GM06990 (cell line): ENCODE results near the gene FAM222A.

ENCODE experiments used
- DNase-seq: peaks from one replicate; pipeline ENCODE4 v3.0.0-alpha.2; 2011; ENCODE audit not compliant: insufficient read length; ENCODE audit errors: extremely low read depth
- H3K27me3 ChIP-seq: replicated peaks from 2 replicates; pipeline ENCODE4 v1.6.0; 2011; ENCODE audit warnings: low read length; ENCODE audit not compliant: control insufficient read depth, insufficient read depth
- H3K36me3 ChIP-seq: 2 replicates; pipeline ENCODE4 v1.5.1; 2011; ENCODE audit warnings: low read length; ENCODE audit not compliant: control insufficient read depth, insufficient read depth
- H3K4me3 ChIP-seq: replicated peaks from 2 replicates; pipeline ENCODE4 v1.5.1; 2011; ENCODE audit warnings: low read depth, mild to moderate bottlenecking, control low read depth, low read length
- TF ChIP-seq, protein P1 (sequence below): IDR thresholded peaks from 2 replicates; pipeline ENCODE4 v1.5.1; 2011; ENCODE audit warnings: low read length, control low read depth, mild to moderate bottlenecking, inconsistent platforms; ENCODE audit not compliant: insufficient read depth, poor library complexity, severe bottlenecking

The FAM222A gene

DNA sequence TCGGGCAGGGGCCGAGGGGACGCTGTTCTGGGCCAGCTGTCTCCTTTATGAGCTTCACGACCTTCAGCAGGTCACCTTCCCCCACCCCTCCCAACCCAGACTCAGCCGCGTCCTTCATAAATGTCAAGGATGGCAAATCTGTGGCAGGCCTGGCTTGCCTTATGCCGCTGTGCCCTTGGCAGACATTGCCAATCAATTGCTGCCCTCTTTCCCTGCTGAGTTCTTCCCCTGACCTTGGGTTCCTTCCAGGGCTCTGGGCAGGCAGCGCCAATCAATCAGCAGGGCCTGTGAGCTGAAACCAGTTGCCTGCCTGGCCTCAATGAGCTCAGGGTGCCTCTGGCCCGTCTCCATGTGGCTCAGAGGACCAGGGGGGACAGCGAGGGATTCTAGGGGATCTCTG, 7.7 kb downstream of the FAM222A start:
- Histone ChIP-seq H3K4me3 (no peak overlapping the region), H3K36me3 (no peaks in the 10 kb centered on the region), H3K27me3 (peaks cover 3% of the 10 kb centered on the region)
- TF ChIP-seq, protein P1, sequence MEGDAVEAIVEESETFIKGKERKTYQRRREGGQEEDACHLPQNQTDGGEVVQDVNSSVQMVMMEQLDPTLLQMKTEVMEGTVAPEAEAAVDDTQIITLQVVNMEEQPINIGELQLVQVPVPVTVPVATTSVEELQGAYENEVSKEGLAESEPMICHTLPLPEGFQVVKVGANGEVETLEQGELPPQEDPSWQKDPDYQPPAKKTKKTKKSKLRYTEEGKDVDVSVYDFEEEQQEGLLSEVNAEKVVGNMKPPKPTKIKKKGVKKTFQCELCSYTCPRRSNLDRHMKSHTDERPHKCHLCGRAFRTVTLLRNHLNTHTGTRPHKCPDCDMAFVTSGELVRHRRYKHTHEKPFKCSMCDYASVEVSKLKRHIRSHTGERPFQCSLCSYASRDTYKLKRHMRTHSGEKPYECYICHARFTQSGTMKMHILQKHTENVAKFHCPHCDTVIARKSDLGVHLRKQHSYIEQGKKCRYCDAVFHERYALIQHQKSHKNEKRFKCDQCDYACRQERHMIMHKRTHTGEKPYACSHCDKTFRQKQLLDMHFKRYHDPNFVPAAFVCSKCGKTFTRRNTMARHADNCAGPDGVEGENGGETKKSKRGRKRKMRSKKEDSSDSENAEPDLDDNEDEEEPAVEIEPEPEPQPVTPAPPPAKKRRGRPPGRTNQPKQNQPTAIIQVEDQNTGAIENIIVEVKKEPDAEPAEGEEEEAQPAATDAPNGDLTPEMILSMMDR: no peak
- DNase-seq: no peak

DNA sequence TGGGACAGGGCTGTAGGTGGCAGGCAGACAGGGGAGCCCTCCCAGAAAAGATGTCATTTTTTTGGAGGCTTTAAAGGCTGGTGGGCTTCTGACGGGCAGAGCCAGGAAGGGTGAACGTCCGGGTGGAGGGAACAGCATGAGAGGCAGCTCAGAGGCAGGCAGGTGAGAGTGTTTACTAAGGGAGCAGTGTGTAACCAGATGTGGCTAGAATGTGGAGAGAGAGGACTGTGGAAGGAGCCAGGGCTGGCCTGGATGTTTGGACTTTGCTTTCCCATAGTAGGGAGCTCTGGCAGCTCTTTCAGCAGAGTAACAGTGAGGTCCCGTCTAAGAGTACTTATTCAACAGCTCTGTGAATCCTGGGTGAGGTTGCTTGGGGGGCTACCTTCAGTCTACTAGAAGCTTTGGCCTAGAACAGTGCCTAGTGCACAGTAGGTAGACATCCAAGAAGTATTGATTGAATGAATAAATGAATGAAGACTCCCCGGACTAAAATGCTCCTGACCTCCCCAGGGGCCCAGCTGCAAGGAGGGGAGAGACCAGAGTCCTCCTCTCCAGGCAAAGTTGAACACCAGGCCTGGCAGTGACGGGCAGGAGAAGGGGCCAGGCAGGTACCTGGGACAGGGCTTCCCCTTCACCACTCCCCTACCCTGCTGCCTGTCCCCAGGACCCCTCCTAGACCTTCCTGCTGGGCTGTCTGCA, 8.5 kb downstream of the FAM222A start:
- H3K27me3 ChIP-seq: peaks cover 3% of the 10 kb centered on the region
- H3K4me3 ChIP-seq: no peak overlapping the region
- DNase-seq: no peak
- H3K36me3 ChIP-seq: no peaks in the 10 kb centered on the region
- TF ChIP-seq, protein P1: no peak

DNA sequence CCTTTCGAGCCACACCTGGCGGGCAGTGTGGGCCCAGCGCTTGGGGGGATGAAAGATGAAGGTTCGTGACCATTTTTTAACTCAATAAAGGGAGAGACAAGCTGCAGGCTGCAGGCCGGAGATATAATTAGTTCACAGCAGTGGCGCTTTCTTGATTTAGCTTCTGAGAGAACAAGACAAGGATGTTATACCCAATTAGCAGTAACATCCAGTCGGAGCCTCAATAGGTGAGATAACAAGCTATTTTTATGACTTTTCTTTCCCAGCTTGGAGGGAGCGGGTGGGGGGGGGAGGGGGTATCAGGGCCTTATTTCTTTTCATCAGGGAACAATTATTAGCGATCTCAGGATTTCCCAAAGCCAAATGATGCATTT, 9.1 kb downstream of the FAM222A start:
- no peak for DNase-seq
- TF ChIP-seq, protein P1: no peak
- Histone ChIP-seq H3K4me3 (no peak overlapping the region), H3K36me3 (no peaks in the 10 kb centered on the region), H3K27me3 (peaks cover 1% of the 10 kb centered on the region; the same call in 1 of the 2 replicates)

DNA sequence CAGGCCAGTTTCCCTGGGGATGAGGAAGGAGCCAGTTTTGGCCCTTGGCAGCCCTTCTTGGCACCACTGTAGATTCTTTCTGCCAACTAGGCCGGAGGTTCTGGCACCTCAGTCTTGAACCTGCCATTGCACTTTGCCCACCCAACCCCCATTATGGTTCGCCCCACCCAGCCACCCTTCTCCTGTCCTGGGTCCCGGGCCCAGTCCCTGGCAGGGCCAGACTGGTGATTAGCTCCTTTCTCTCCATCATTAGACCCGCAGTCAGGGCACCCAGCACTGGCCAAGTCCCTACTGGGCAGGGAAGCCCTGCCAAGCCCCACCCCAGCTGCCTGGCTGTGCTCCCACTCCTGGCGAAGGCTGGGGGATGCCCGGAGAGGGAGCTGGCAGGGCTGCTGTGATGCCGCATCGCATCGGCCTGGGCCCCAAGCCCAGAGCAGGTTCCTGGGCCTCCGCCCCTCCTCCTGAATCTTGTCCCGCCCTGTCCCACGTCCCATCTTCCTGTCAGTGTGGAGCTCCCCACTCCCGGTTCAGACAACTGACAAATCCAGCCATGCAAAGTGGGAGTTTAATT, 9.8 kb downstream of the FAM222A start:
- Histone ChIP-seq H3K36me3 (no peaks in the 10 kb centered on the region), H3K4me3 (no peak overlapping the region), H3K27me3 (peaks cover 1% of the 10 kb centered on the region; the same call in 1 of the 2 replicates)
- TF ChIP-seq, protein P1: no peak
- DNase-seq: no peak

DNA sequence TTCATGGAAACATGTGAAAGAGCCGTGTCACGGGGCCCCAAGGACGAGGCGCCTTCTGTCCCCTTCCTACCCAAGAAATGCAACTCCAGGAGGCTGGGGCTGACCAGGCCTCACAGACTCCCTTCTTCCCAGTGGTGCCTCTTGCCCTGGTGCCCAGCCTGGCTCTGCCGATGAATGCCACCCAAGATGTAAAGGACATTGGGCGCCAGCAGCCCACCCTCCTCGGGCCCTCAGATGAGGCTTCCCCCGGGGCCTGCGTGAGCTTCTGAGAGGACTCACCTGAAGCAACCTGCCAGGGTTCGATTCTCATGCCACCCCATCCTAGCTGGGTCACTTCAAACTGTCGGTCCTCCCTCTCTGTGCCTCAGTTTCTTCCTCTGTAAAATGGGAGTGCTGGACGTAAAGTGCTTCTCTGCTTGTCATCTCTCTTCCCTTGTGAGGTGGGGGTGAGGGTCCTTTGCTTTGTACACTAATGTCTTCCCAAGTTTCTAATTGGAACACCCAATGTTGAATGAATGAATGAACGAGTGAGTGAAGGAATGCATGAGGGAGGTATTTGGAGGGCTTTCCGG, 10.8 kb downstream of the FAM222A start:
- H3K36me3 ChIP-seq: no peaks in the 10 kb centered on the region
- TF ChIP-seq, protein P1: no peak
- H3K27me3 ChIP-seq: peaks cover 1% of the 10 kb centered on the region; the same call in 1 of the 2 replicates
- no peak overlapping the region for H3K4me3 ChIP-seq
- DNase-seq: no peak
